CD4-positive, CD25-positive, alpha-beta regulatory T cell (primary cell): ENCODE data around the gene AFF1. TPM values are rescaled to one million over a fixed set of nuclear protein-coding genes. Genes with fewer than 3 reads are reported as not detected.

Experiments used
- ATAC-seq, 2 donors: fragments of 150-1000 bp; cut with Tn5 transposase; one replicate each; pipeline ENCODE4 v1.10.0; 2021; ENCODE audit warnings: low read depth in 2 of 2, moderate number of reproducible peaks in 2 of 2, moderate library complexity in 1 of 2
- DNase-seq, 3 donors: peaks; one replicate each; pipeline versions ENCODE4 v3.0.0 to v3.0.0-alpha.2; 2012 to 2022; ENCODE audit warnings: mixed read lengths in 1 of 3
- H3K27ac ChIP-seq: one replicate; pipeline ENCODE4 v1.7.0; 2013; ENCODE audit warnings: mild to moderate bottlenecking, low read length; ENCODE audit not compliant: insufficient read depth, poor library complexity, severe bottlenecking
- H3K27me3 ChIP-seq: one replicate; pipeline ENCODE4 v1.7.0; 2013; ENCODE audit warnings: low read length; ENCODE audit not compliant: control insufficient read depth, insufficient read depth
- H3K36me3 ChIP-seq: one replicate; pipeline ENCODE4 v1.7.0; 2013; ENCODE audit warnings: mild to moderate bottlenecking, low read length, moderate library complexity; ENCODE audit not compliant: control insufficient read depth, insufficient read depth
- H3K4me1 ChIP-seq: 2 replicates; pipeline ENCODE4 v1.7.0; 2013; ENCODE audit warnings: mild to moderate bottlenecking, low read length; ENCODE audit not compliant: insufficient read depth, control insufficient read depth, poor library complexity, severe bottlenecking
- H3K4me3 ChIP-seq: one replicate; pipeline ENCODE4 v1.7.0; 2013; ENCODE audit warnings: low read depth, mild to moderate bottlenecking, low read length, moderate library complexity
- H3K9me3 ChIP-seq, 2 experiments: 1 replicate in 1 of 2; 2 replicates in 1 of 2; pipeline ENCODE4 v1.7.0; 2013; ENCODE audit warnings: low read length in 2 of 2, mild to moderate bottlenecking in 1 of 2, moderate library complexity in 1 of 2; ENCODE audit not compliant: control insufficient read depth in 2 of 2
- H3K27ac Mint-ChIP-seq, 3 donors: one replicate each; pipeline ENCODE4 v1.8.0; 2020 to 2022; ENCODE audit warnings: mild to moderate bottlenecking in 3 of 3, mixed read lengths in 3 of 3, moderate library complexity in 2 of 3
- H3K27me3 Mint-ChIP-seq: one replicate; pipeline ENCODE4 v1.8.0; 2022; ENCODE audit warnings: mild to moderate bottlenecking, mixed read lengths
- H3K36me3 Mint-ChIP-seq: one replicate; pipeline ENCODE4 v1.8.0; 2020; ENCODE audit warnings: mixed read lengths
- H3K4me1 Mint-ChIP-seq, 4 donors: one replicate each; pipeline ENCODE4 v1.8.0; 2020 to 2022; ENCODE audit warnings: mixed read lengths in 4 of 4, mild to moderate bottlenecking in 1 of 4
- H3K4me3 Mint-ChIP-seq, 4 donors: one replicate each; pipeline ENCODE4 v1.8.0; 2020 to 2022; ENCODE audit warnings: mild to moderate bottlenecking in 4 of 4, mixed read lengths in 4 of 4, moderate library complexity in 3 of 4
- H3K9me3 Mint-ChIP-seq, 7 donors: one replicate each; pipeline ENCODE4 v1.8.0; 2020 to 2022; ENCODE audit warnings: mixed read lengths in 7 of 7, mild to moderate bottlenecking in 3 of 7, moderate library complexity in 2 of 7
- polyA plus RNA-seq, 4 donors: library from polyadenylated mRNA; unstranded; fragments of 300-500 nt; fragmentation: Illumina TruSeq; gene quantifications; one replicate each; pipeline ENCODE4 v1.2.3, GENCODE V29; 2021
- total RNA-seq: library from RNA; stranded (reverse); gene quantifications from one replicate; pipeline ENCODE4 v1.2.3, GENCODE V29; 2022

Gene AFF1
- total and polyA plus RNA-seq, 5 donors from 2014 or later = 18.1 to 122 (median 37.4) TPM

DNA sequence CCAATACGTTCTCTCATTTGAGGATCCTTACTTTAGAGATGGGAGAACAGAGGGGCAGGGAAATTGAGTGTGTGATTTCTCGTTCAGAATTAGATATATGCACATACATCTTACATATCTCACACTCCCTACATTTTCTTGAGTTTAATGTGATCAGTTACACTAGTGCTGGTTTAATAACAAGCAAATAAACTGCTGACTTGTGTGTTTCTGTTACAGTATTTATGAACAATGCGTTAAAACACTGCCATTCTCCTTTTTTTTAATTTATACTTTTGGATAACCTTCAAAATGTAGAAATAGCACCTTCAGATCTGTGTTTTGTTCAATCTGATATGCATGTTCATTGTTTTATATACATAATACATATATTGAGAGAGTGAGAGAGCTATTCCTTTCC, 155.5 kb downstream of the AFF1 start:
- Histone ChIP-seq H3K27me3 (no peaks in the 10 kb centered on the region), H3K4me3 (no peak overlapping the region), H3K27ac (no peak overlapping the region), H3K4me1 (no peaks in the 10 kb centered on the region), H3K9me3 (no peaks in the 10 kb centered on the region), H3K36me3 (peaks cover 30% of the 10 kb centered on the region)
- no peaks in the 10 kb centered on the region for H3K9me3 Mint-ChIP-seq
- peaks cover 9 to 28% (median 17%) of the 10 kb centered on the region in 4 donors for H3K4me1 Mint-ChIP-seq
- ATAC-seq (no peak), DNase-seq (no peak)
- H3K4me3 Mint-ChIP-seq = no peak overlapping the region
- peak overlapping the region in 1 of 3 donors; percentile 48 for H3K27ac Mint-ChIP-seq
- H3K36me3 Mint-ChIP-seq = peaks cover 14% of the 10 kb centered on the region
- no peaks in the 10 kb centered on the region for H3K27me3 Mint-ChIP-seq

DNA sequence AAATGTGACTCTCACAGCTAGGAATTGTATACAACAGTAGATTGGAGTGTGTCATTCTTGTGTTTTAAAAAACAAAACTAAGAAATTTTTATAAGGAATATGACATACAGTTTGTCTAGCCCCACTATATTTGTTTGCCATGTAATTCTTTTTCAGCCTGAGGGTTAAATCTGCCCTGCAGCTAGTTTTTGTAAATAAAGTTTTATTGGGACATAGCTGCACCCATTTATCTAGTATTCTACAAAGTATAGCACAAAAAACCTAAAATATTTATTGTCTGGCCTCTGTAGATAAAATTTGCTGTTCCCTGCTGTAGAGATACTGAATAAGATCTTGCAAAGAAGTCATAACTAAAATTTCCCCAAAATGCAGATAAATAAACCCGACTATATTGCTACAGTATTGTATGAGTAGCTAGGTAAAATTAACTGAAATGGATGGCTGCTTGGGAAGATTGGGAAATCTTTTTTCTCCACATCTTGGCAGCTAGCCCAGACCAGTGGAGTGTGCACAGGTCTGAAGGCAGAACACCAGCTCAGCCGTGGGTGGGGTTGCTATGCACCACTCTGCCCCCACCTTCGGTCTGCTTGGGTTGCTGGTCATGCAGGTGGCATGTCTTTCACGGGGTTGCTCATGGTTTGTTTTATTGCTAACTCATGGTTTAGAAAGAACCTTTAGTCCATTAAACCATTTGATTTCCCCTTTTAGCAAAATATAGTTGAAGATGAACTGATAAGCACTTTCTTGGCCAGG, 157.8 kb downstream of the AFF1 start:
- Mint-ChIP-seq H3K4me1 (peaks cover 11 to 24% (median 13%) of the 10 kb centered on the region in 4 donors), H3K27me3 (no peaks in the 10 kb centered on the region), H3K27ac (peak overlapping the region in 2 of 3 donors; percentile 60 to 68), H3K36me3 (peaks cover 14% of the 10 kb centered on the region), H3K9me3 (no peaks in the 10 kb centered on the region), H3K4me3 (no peak overlapping the region)
- peaks cover 22% of the 10 kb centered on the region for H3K36me3 ChIP-seq
- no peak for DNase-seq
- no peaks in the 10 kb centered on the region for H3K9me3 ChIP-seq
- no peak for ATAC-seq
- H3K4me3 ChIP-seq = no peak overlapping the region
- no peaks in the 10 kb centered on the region for H3K4me1 ChIP-seq
- no peaks in the 10 kb centered on the region for H3K27me3 ChIP-seq
- no peak overlapping the region for H3K27ac ChIP-seq

- Mint-ChIP-seq H3K4me3 (no peak overlapping the region), H3K36me3 (peaks cover 9% of the 10 kb centered on the region), H3K4me1 (peaks cover 5 to 25% (median 11%) of the 10 kb centered on the region in 4 donors), H3K27ac (peak overlapping the region; percentile 13 to 87 (median 68)), H3K27me3 (no peaks in the 10 kb centered on the region), H3K9me3 (no peaks in the 10 kb centered on the region)
- H3K4me1 ChIP-seq = no peaks in the 10 kb centered on the region
- H3K9me3 ChIP-seq = no peaks in the 10 kb centered on the region
- ATAC-seq (peak; percentile 69 to 81), DNase-seq (peak; percentile 6 to 62 (median 50))
- H3K4me3 ChIP-seq = no peak overlapping the region
- H3K27ac ChIP-seq = no peak overlapping the region
- no peaks in the 10 kb centered on the region for H3K27me3 ChIP-seq
- H3K36me3 ChIP-seq = peaks cover 22% of the 10 kb centered on the region
These were observed 158.8 kb downstream of the AFF1 start for GRCh38 chr4:87093443-87094123.

DNA sequence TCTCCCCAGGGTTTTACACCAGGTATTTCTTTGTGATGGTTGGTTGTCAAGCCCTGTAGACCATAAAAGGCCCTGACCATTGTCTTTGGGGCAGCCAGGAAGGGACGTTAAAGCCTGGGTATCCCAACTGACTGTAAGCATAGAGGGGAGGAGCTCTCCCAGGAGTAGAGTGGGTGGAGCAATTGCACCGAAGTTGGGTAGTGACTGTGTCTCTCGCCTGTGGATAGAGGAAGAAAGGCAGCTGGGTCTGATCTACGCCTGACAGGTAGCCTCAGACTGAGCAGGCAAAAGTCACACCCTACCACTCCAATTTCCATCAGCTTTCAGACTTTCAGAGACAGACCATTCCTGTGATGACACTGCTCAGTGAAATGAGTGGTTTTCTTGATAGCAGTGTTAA, 162.3 kb downstream of the AFF1 start:
- ATAC-seq = no peak
- Histone ChIP-seq H3K9me3 (no peaks in the 10 kb centered on the region), H3K27ac (no peak overlapping the region), H3K27me3 (no peaks in the 10 kb centered on the region), H3K4me3 (no peak overlapping the region), H3K4me1 (no peaks in the 10 kb centered on the region), H3K36me3 (peaks cover 12% of the 10 kb centered on the region)
- Mint-ChIP-seq H3K4me1 (peaks cover 11 to 36% (median 24%) of the 10 kb centered on the region in 4 donors), H3K4me3 (no peak overlapping the region), H3K27ac (peak overlapping the region in 2 of 3 donors; percentile 64 to 73), H3K9me3 (no peaks in the 10 kb centered on the region), H3K36me3 (peaks cover 17% of the 10 kb centered on the region), H3K27me3 (no peaks in the 10 kb centered on the region)
- DNase-seq = no peak

DNA sequence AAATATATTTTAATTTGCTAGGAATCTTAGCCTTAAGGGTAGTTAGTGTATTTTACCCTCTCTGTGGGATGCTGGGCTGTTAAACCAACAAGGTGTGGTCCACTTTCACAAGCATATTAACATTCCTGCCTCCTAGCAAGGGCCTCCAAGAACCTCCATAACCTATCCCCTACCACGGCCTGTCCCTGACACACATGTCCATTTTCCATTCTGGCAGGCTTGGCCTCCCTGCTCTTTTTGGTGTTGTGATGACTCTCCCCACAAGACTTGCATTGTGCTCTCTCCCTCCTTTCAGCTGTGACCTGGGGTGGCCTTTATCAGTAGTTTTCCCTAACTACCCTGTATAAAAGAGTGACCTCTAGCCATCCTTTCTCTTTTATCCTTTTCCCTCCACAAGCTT, 165.4 kb downstream of the AFF1 start:
- H3K9me3 Mint-ChIP-seq = no peaks in the 10 kb centered on the region
- Histone ChIP-seq H3K4me1 (peaks cover 16% of the 10 kb centered on the region), H3K27me3 (no peaks in the 10 kb centered on the region), H3K36me3 (peaks cover 7% of the 10 kb centered on the region), H3K9me3 (no peaks in the 10 kb centered on the region), H3K4me3 (no peak overlapping the region), H3K27ac (no peak overlapping the region)
- ATAC-seq = no peak
- H3K27ac Mint-ChIP-seq = peak overlapping the region; percentile 75 to 96 (median 91)
- no peaks in the 10 kb centered on the region for H3K27me3 Mint-ChIP-seq
- no peak overlapping the region for H3K4me3 Mint-ChIP-seq
- H3K4me1 Mint-ChIP-seq = peaks cover 32 to 51% (median 39%) of the 10 kb centered on the region in 4 donors
- no peak for DNase-seq
- H3K36me3 Mint-ChIP-seq = peaks cover 17% of the 10 kb centered on the region

GRCh38 chr4:87101543-87102199, 166.9 kb downstream of the AFF1 start:
- Histone ChIP-seq H3K4me1 (peaks cover 16% of the 10 kb centered on the region), H3K27me3 (no peaks in the 10 kb centered on the region), H3K4me3 (no peak overlapping the region), H3K27ac (peak overlapping the region; percentile 74), H3K9me3 (no peaks in the 10 kb centered on the region), H3K36me3 (peaks cover 11% of the 10 kb centered on the region)
- no peaks in the 10 kb centered on the region for H3K9me3 Mint-ChIP-seq
- no peak overlapping the region for H3K4me3 Mint-ChIP-seq
- DNase-seq (no peak), ATAC-seq (no peak)
- peak overlapping the region; percentile 39 to 91 (median 90) for H3K27ac Mint-ChIP-seq
- H3K4me1 Mint-ChIP-seq = peaks cover 32 to 61% (median 44%) of the 10 kb centered on the region in 4 donors
- H3K27me3 Mint-ChIP-seq = no peaks in the 10 kb centered on the region
- peaks cover 17% of the 10 kb centered on the region for H3K36me3 Mint-ChIP-seq

GRCh38 chr4:87103086-87103485, 168.3 kb downstream of the AFF1 start:
- Mint-ChIP-seq H3K36me3 (peaks cover 25% of the 10 kb centered on the region), H3K4me3 (peak overlapping the region in 2 of 4 donors; percentile 27 to 33), H3K9me3 (no peaks in the 10 kb centered on the region), H3K27ac (peak overlapping the region; percentile 76 to 98 (median 91)), H3K4me1 (peaks cover 27 to 62% (median 51%) of the 10 kb centered on the region in 4 donors), H3K27me3 (no peaks in the 10 kb centered on the region)
- ATAC-seq (no peak), DNase-seq (no peak)
- H3K9me3 ChIP-seq = no peaks in the 10 kb centered on the region
- peaks cover 21% of the 10 kb centered on the region for H3K36me3 ChIP-seq
- peak overlapping the region; percentile 74 for H3K27ac ChIP-seq
- H3K4me3 ChIP-seq = peak overlapping the region; percentile 38
- peaks cover 16% of the 10 kb centered on the region for H3K4me1 ChIP-seq
- no peaks in the 10 kb centered on the region for H3K27me3 ChIP-seq
